Measurements from ENCODE around the gene S100A12. TPM values are rescaled to one million over a fixed set of nuclear protein-coding genes. Genes with fewer than 3 reads are reported as not detected.

The S100A12 gene
- total RNA-seq, 4 donors from 2014 or later, result not detected

DNA sequence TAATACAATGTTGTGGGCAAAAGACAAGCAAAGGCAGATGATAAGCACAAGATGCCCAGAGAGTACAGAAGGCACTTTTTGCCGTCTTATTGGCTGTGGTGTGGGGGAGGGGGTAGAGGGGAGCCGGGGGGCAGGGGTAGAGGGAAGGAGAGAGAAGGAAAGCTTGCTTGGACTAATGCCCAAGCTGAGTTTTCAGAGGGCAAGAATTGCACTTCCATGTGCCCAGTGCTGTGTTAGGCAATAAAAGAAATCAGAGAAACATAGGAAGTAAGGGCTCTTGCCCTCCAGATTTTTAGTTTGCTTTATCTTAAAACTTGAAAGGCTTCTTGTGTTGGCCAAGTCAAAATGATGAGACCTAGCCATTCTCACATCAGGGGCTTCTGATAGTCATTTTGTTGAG lies 8.3 kb downstream of the S100A12 start:
- Histone ChIP-seq H3K9me3 (no peaks in the 10 kb centered on the region), H3K27ac (no peak overlapping the region), H3K27me3 (no peaks in the 10 kb centered on the region), H3K4me1 (no peaks in the 10 kb centered on the region), H3K36me3 (no peaks in the 10 kb centered on the region), H3K4me3 (no peak overlapping the region)
- WGBS, 2 donors, result 45 to 56% methylated on average over 2 of the region's 2 CpGs
- TF ChIP-seq EP300 (IDR thresholded peaks at IDR 0.05), result no peak
- TF ChIP-seq, protein P1, sequence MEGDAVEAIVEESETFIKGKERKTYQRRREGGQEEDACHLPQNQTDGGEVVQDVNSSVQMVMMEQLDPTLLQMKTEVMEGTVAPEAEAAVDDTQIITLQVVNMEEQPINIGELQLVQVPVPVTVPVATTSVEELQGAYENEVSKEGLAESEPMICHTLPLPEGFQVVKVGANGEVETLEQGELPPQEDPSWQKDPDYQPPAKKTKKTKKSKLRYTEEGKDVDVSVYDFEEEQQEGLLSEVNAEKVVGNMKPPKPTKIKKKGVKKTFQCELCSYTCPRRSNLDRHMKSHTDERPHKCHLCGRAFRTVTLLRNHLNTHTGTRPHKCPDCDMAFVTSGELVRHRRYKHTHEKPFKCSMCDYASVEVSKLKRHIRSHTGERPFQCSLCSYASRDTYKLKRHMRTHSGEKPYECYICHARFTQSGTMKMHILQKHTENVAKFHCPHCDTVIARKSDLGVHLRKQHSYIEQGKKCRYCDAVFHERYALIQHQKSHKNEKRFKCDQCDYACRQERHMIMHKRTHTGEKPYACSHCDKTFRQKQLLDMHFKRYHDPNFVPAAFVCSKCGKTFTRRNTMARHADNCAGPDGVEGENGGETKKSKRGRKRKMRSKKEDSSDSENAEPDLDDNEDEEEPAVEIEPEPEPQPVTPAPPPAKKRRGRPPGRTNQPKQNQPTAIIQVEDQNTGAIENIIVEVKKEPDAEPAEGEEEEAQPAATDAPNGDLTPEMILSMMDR (IDR thresholded peaks at IDR 0.05), result no peak
- TF ChIP-seq POLR2A (IDR thresholded peaks at IDR 0.05), result no peak
- DNase-seq (ENCODE audit: low spot score in 2 of 2), result no peak

DNA sequence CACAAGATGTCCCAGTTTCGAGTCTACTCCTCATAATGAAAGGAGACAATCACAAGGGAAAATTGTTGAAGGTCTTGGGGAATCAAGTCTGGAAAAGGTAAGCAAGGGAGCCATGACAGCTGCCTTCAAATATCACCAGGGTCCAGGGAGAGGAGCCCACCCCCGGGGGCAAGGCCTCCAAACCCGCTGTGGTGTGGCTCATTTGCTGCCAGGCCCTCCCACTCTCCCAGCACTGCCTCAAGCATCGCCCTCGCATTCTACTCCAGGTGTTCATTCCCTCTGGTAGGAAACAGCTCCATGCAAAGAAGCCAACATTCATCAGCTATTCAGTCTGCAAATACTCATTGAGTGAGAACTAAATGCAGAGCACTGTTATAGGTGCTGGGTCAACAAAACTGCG lies 9.2 kb downstream of the S100A12 start:
- TF ChIP-seq POLR2A (IDR thresholded peaks at IDR 0.05) (no peak), EP300 (IDR thresholded peaks at IDR 0.05) (no peak)
- TF ChIP-seq, protein P1 (IDR thresholded peaks at IDR 0.05), result no peak
- no peak overlapping the region for H3K4me3 ChIP-seq
- no peak for DNase-seq (ENCODE audit: low spot score in 2 of 2)

DNA sequence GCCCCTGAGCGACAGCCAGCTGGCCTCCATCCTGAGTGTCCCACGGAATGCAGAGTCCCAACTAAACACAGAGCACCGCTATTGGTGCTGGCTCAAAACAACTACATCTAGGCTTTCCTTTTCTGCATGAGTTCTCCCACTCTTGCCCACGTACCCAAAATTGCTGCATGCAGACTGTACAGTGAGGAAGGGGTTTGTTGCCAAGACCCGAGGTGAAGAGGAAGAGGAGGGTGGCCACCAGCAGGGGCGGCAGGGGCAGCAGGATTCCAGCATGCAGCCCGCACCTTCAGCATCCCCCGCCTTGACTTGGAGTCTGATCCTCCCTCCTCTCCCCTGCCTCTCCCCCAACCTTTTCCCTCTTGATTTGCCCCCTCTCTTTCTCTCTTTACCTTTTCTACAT lies 9.7 kb downstream of the S100A12 start:
- Histone ChIP-seq H3K9me3 (no peaks in the 10 kb centered on the region), H3K36me3 (no peaks in the 10 kb centered on the region), H3K27me3 (no peaks in the 10 kb centered on the region), H3K4me1 (no peaks in the 10 kb centered on the region), H3K27ac (no peak overlapping the region), H3K4me3 (no peak overlapping the region)
- 75 to 83% methylated on average over 8 of the region's 8 CpGs for WGBS, 2 donors
- no peak for DNase-seq (ENCODE audit: low spot score in 2 of 2)
- TF ChIP-seq EP300 (IDR thresholded peaks at IDR 0.05) (no peak), POLR2A (IDR thresholded peaks at IDR 0.05) (no peak)
- TF ChIP-seq, protein P1 (IDR thresholded peaks at IDR 0.05), result no peak

More for the DNA sequence above, 9.2 kb downstream of the S100A12 start:
- Histone ChIP-seq H3K9me3 (no peaks in the 10 kb centered on the region), H3K4me1 (no peaks in the 10 kb centered on the region), H3K36me3 (no peaks in the 10 kb centered on the region), H3K27ac (no peak overlapping the region), H3K27me3 (no peaks in the 10 kb centered on the region)
- WGBS, 2 donors, result 74 to 75% methylated on average over 6 of the region's 6 CpGs

DNA sequence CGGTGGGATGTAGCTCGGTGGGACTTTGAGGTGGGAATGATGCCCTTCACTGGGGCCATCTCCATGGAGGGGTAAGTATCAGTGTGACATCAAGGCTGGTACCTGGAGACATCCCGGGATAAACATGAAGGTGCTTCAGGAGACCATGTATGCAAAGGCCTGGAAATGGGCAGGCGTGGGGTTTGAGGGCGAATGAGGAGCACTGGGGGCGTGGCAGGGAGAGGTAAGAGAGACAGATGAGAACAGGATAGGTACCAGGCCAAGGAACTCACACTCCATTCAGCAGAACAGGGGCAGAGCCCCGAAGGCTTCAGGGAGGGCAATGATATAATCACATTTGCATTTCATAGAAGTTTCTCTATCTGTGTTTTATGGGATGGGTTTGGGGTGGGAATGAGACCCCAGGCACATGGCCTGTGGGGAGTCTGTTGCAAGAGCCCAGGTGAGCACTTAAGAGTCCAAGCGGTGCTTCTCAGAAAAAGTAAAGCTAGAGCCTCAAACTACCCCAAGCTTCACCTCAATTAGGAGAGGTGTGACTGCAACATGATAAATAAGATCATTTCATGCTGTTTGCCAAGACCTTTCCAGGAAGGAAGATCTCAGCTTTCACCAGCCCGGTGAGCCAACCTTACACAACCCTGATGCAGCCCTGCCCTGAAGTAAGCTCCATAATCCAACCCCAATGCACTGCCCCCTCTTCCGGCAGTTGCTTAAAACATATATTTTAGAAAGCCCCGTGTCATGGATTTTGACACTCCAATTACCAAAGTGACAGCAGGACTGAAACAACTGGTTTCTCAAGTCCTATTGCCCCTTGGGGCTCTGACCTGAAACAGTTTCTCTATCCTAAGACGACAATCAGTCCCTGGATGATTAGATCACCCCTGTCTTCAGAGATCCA lies 10.4 kb downstream of the S100A12 start:
- no peak overlapping the region for H3K4me3 ChIP-seq
- 73 to 75% methylated on average over 12 of the region's 12 CpGs for WGBS, 2 donors
- H3K36me3 ChIP-seq, result no peaks in the 10 kb centered on the region
- TF ChIP-seq EP300 (IDR thresholded peaks at IDR 0.05), result no peak
- TF ChIP-seq, protein P1 (IDR thresholded peaks at IDR 0.05), result no peak
- no peak for TF ChIP-seq POLR2A (IDR thresholded peaks at IDR 0.05)
- no peak for DNase-seq (ENCODE audit: low spot score in 2 of 2)
- H3K27ac ChIP-seq, result no peak overlapping the region
- H3K9me3 ChIP-seq, result no peaks in the 10 kb centered on the region
- H3K27me3 ChIP-seq, result no peaks in the 10 kb centered on the region
- no peaks in the 10 kb centered on the region for H3K4me1 ChIP-seq

GRCh38 chr1:153364156-153364555 lies 11.3 kb downstream of the S100A12 start:
- no peaks in the 10 kb centered on the region for H3K27me3 ChIP-seq
- TF ChIP-seq EP300 (IDR thresholded peaks at IDR 0.05) (no peak), POLR2A (IDR thresholded peaks at IDR 0.05) (no peak)
- TF ChIP-seq, protein P1 (IDR thresholded peaks at IDR 0.05), result no peak
- H3K9me3 ChIP-seq, result no peaks in the 10 kb centered on the region
- DNase-seq (ENCODE audit: low spot score in 2 of 2), result no peak
- H3K4me3 ChIP-seq, result no peak overlapping the region
- no peaks in the 10 kb centered on the region for H3K36me3 ChIP-seq
- no peaks in the 10 kb centered on the region for H3K4me1 ChIP-seq
- H3K27ac ChIP-seq, result no peak overlapping the region
